Ishikawa (cell line): Measurements from ENCODE around the gene NTSR2.

Experiments used
- CEBPB ChIP-seq: IDR thresholded peaks from 2 replicates; pipeline ENCODE4 v1.6.1; 2012
- CREB1 ChIP-seq: IDR thresholded peaks from 2 replicates; pipeline ENCODE4 v1.6.1; 2012; ENCODE audit warnings: low read depth
- EGR1 ChIP-seq: IDR thresholded peaks from 2 replicates; pipeline ENCODE4 v1.6.1; 2012
- EP300 ChIP-seq: IDR thresholded peaks from 2 replicates; pipeline ENCODE4 v1.6.1; 2012; ENCODE audit warnings: borderline replicate concordance
- FOXM1 ChIP-seq: IDR thresholded peaks from 2 replicates; pipeline ENCODE4 v1.6.1; 2012; ENCODE audit warnings: low read depth, borderline replicate concordance
- NFIC ChIP-seq: IDR thresholded peaks from 2 replicates; pipeline ENCODE4 v1.6.1; 2012
- RAD21 ChIP-seq: IDR thresholded peaks from 2 replicates; pipeline ENCODE4 v1.6.1; 2012; ENCODE audit warnings: low read depth
- REST ChIP-seq: IDR thresholded peaks from 2 replicates; pipeline ENCODE4 v1.6.1; 2012; ENCODE audit warnings: low read depth, mild to moderate bottlenecking
- TAF1 ChIP-seq: IDR thresholded peaks from 2 replicates; pipeline ENCODE4 v1.6.1; 2012; ENCODE audit warnings: low read depth, mild to moderate bottlenecking
- TCF12 ChIP-seq: IDR thresholded peaks from 2 replicates; pipeline ENCODE4 v1.6.1; 2012; ENCODE audit warnings: low read depth
- TEAD4 ChIP-seq: IDR thresholded peaks from 2 replicates; pipeline ENCODE4 v1.6.1; 2012
- USF1 ChIP-seq: IDR thresholded peaks from 2 replicates; pipeline ENCODE4 v1.6.1; 2012
- YY1 ChIP-seq: IDR thresholded peaks from 2 replicates; pipeline ENCODE4 v1.6.1; 2012; ENCODE audit warnings: low read depth
- ZBTB7A ChIP-seq: IDR thresholded peaks from 2 replicates; pipeline ENCODE4 v1.6.1; 2012; ENCODE audit warnings: low read depth
- TF ChIP-seq, protein P1 (sequence below): IDR thresholded peaks from 2 replicates; pipeline ENCODE4 v1.6.1; 2012

NTSR2 gene

DNA sequence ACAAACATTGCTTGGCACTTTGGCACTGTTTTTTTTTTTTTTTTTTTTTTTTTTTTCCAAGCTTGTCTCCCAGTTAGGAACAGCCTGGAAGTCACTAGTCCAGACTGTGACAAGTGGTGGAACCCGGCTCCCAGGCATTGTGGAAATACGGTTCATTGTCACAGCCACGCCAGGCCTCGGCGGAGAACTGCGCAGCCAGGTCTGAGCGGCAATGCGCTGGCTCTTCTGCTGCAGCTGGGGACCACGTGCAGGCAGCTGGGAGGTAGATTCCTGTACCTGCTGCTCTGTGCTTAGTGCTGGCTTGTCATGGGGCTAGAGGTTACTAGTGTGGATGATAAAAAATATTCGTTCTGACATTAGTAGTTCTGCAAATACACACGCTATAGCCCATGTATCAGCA is 5.0 kb downstream of the NTSR2 start:
- TF ChIP-seq CEBPB: no peak
- TF ChIP-seq EGR1: no peak
- TF ChIP-seq NFIC: no peak
- TF ChIP-seq TCF12: no peak

DNA sequence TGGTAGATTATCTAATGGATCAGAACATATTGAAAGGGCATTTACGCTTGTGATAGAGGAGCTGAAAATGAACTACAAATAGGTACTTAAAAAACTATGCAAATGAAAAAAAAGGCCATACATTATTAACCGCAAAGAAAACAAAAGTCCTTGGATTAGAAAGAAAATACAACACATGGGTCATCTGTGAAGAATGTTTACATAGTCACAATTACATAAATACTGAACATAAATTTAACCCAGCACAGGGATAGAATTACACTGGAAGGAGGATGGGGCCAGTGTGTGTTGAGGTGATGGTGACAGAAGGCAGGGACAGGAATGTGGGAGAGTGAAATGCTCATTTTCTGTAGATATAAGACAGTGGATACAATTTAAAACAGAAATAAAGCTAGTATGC is 6.6 kb downstream of the NTSR2 start:
- TF ChIP-seq TCF12 (no peak), USF1 (no peak), ZBTB7A (no peak), CREB1 (no peak), NFIC (no peak), EGR1 (no peak), REST (no peak)

- TF ChIP-seq RAD21 (no peak), CREB1 (no peak), USF1 (no peak), TAF1 (no peak), FOXM1 (no peak), EGR1 (no peak), TEAD4 (no peak), CEBPB (no peak)
- TF ChIP-seq, protein P1, sequence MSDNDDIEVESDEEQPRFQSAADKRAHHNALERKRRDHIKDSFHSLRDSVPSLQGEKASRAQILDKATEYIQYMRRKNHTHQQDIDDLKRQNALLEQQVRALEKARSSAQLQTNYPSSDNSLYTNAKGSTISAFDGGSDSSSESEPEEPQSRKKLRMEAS: no peak
Measured at GRCh38 chr2:11662882-11663281, 7.1 kb downstream of the NTSR2 start.

DNA sequence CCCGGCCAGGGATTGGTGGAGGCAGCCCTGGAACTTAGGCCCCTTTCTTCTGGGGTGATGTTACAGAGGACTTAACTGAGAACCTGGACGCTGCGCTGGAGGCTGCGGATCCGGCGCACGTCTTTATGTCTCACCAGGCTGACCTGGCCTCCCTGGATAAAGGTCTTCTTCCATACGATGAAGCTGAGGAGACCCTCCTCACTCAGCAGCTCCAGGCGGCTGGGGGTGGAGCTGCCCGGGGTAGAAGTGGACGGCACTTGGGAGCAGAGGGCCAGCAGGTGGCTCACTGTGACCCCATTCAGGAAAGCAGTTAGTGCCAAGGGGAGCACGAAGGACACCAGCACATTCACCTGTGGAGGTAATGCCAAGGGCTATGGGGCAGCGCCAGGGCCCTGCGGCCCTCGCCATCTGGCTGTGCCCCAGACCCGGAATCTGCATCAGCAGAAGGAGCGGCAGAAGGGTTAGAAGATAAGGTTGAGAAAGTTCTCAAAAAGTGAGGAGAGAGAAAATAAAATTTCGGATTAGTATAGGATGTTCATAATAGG is 8.0 kb downstream of the NTSR2 start:
- TF ChIP-seq RAD21: no peak
- no peak for TF ChIP-seq TAF1
- no peak for TF ChIP-seq ZBTB7A
- TF ChIP-seq, protein P1: no peak
- no peak for TF ChIP-seq USF1
- no peak for TF ChIP-seq NFIC
- TF ChIP-seq EP300: no peak
- TF ChIP-seq REST: no peak
- no peak for TF ChIP-seq TCF12
- TF ChIP-seq TEAD4: no peak
- no peak for TF ChIP-seq FOXM1
- no peak for TF ChIP-seq YY1
- no peak for TF ChIP-seq CREB1
- no peak for TF ChIP-seq CEBPB
- no peak for TF ChIP-seq EGR1

DNA sequence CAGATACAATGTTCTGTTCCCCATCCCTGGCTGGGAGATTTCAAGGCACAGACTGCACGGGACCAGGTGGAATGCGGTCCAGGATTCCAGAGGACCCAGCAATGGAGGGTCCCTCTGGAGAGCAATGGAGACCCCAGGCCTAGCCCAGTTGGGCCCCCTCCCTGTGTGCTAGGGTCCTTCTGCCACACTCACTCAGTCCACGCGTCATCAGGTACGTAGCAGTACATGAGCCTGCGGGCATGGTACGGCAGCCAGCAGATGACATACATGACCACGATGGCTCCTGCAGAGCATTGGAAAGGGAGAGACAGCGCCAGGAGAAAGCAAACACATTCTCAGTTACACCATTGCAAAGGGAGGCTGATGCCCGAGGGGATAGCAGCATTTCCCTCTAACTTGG is 10.1 kb downstream of the NTSR2 start:
- no peak for TF ChIP-seq NFIC
- no peak for TF ChIP-seq FOXM1
- no peak for TF ChIP-seq EGR1

GRCh38 chr2:11659115-11659475 is 10.9 kb downstream of the NTSR2 start:
- TF ChIP-seq TAF1 (no peak), RAD21 (no peak), USF1 (no peak), ZBTB7A (no peak), FOXM1 (no peak), CREB1 (no peak), NFIC (no peak), CEBPB (no peak), TEAD4 (no peak)
- TF ChIP-seq, protein P1: no peak
